AG20443 (cell line): Measurements from ENCODE around the gene CORIN.

Experiments used
- DNase-seq: peaks from one replicate; pipeline ENCODE4 v3.0.0; 2012; ENCODE audit warnings: low spot score, mixed read lengths

The CORIN gene

GRCh38 chr4:47831026-47831679 lies 6.7 kb downstream of the CORIN start:
- no peak for DNase-seq

GRCh38 chr4:47830265-47831025 lies 7.4 kb downstream of the CORIN start:
- no peak for DNase-seq

- DNase-seq, result no peak
These were observed 8.4 kb downstream of the CORIN start for GRCh38 chr4:47829438-47829837.

- no peak for DNase-seq
These were observed 10.4 kb downstream of the CORIN start for GRCh38 chr4:47827343-47828047.

- DNase-seq, result no peak
These were observed 13.0 kb downstream of the CORIN start for GRCh38 chr4:47824840-47825239.

- no peak for DNase-seq
These were observed 18.7 kb downstream of the CORIN start for GRCh38 chr4:47819178-47819577.

- no peak for DNase-seq
These were observed 20.6 kb downstream of the CORIN start for GRCh38 chr4:47817275-47817674.

- no peak for DNase-seq
These were observed 21.1 kb downstream of the CORIN start for GRCh38 chr4:47816748-47817147.

GRCh38 chr4:47814618-47815295 lies 23.1 kb downstream of the CORIN start:
- DNase-seq, result no peak

- no peak for DNase-seq
These were observed 28.1 kb downstream of the CORIN start for GRCh38 chr4:47809654-47810203.

GRCh38 chr4:47804598-47804997 lies 33.3 kb downstream of the CORIN start:
- no peak for DNase-seq

GRCh38 chr4:47801481-47802002 lies 36.3 kb downstream of the CORIN start:
- DNase-seq, result no peak

GRCh38 chr4:47798165-47798564 lies 39.7 kb downstream of the CORIN start:
- DNase-seq, result no peak

GRCh38 chr4:47791965-47792364 lies 45.9 kb downstream of the CORIN start:
- no peak for DNase-seq

- DNase-seq, result no peak
These were observed 47.8 kb downstream of the CORIN start for GRCh38 chr4:47790105-47790504.

- DNase-seq, result no peak
These were observed 49.7 kb downstream of the CORIN start for GRCh38 chr4:47788126-47788525.

GRCh38 chr4:47786958-47787370 lies 50.9 kb downstream of the CORIN start:
- no peak for DNase-seq

- no peak for DNase-seq
These were observed 52.7 kb downstream of the CORIN start for GRCh38 chr4:47785153-47785552.

GRCh38 chr4:47784222-47784621 lies 53.6 kb downstream of the CORIN start:
- no peak for DNase-seq

- DNase-seq, result no peak
These were observed 61.5 kb downstream of the CORIN start for GRCh38 chr4:47776353-47776752.

GRCh38 chr4:47774079-47774478 lies 63.8 kb downstream of the CORIN start:
- no peak for DNase-seq

- DNase-seq, result no peak
These were observed 66.8 kb downstream of the CORIN start for GRCh38 chr4:47771020-47771419.
